Measurements from ENCODE around the gene SETD7. TPM values are rescaled to one million over a fixed set of nuclear protein-coding genes. Genes with fewer than 3 reads are reported as not detected.

The SETD7 gene
- polyA plus RNA-seq, 10 donors: 63.5 to 123 (median 82.2) TPM

- peak in 2 of 3 donors; percentile 68 to 76 for DNase-seq
These were observed 20.2 kb upstream of the SETD7 start for GRCh38 chr4:139576219-139576618.

- DNase-seq: no peak
These were observed 19.1 kb upstream of the SETD7 start for GRCh38 chr4:139575072-139575471.

- no peak for DNase-seq
These were observed 18.6 kb upstream of the SETD7 start for GRCh38 chr4:139574641-139575040.

- peak; percentile 73 to 92 (median 77) for DNase-seq
These were observed 12.4 kb upstream of the SETD7 start for GRCh38 chr4:139568206-139568955.

- no peak for DNase-seq
These were observed 11.3 kb upstream of the SETD7 start for GRCh38 chr4:139567159-139567870.

- DNase-seq: no peak
These were observed 8.5 kb upstream of the SETD7 start for GRCh38 chr4:139564502-139564901.

- no peak for DNase-seq
These were observed 7.5 kb upstream of the SETD7 start for GRCh38 chr4:139563515-139563914.

GRCh38 chr4:139562839-139563238 is 6.8 kb upstream of the SETD7 start:
- DNase-seq: no peak

- DNase-seq: no peak
These were observed 6.2 kb upstream of the SETD7 start for GRCh38 chr4:139562067-139562684.

GRCh38 chr4:139560406-139561104 is 4.5 kb upstream of the SETD7 start:
- no peak for DNase-seq

GRCh38 chr4:139559687-139560086 is 3.7 kb upstream of the SETD7 start:
- DNase-seq: no peak

- peak in 1 of 3 donors; percentile 47 for DNase-seq
These were observed 3.1 kb upstream of the SETD7 start for GRCh38 chr4:139559089-139559479.

- peak in 1 of 3 donors; percentile 36 for DNase-seq
These were observed 2.4 kb upstream of the SETD7 start for GRCh38 chr4:139558235-139559088.

- no peak for DNase-seq
These were observed 1.6 kb upstream of the SETD7 start for GRCh38 chr4:139557556-139558110.

GRCh38 chr4:139556724-139557555 is 921 bp upstream of the SETD7 start:
- peak; percentile 60 to 89 (median 70) for DNase-seq

GRCh38 chr4:139555705-139556070 is 331 bp downstream of the SETD7 start:
- no peak for DNase-seq

- DNase-seq: peak; percentile 94 to 97 (median 95)
These were observed 920 bp downstream of the SETD7 start for GRCh38 chr4:139554893-139555704.

GRCh38 chr4:139554642-139554892 is 1.5 kb downstream of the SETD7 start:
- DNase-seq: no peak

All from muscle of back (tissue), 11 donors.